Smooth muscle cell (in vitro differentiated cells): ENCODE results near the gene ERC1. TPM values are rescaled to one million over a fixed set of nuclear protein-coding genes. Genes with fewer than 3 reads are reported as not detected.
"Not testable (repeated sequence)": the region's sequence is repeated elsewhere in the genome, so short reads cannot be mapped to it uniquely, and the experiment has no call there.

Experiments
- DNase-seq: peaks from one replicate; lab custom pipeline; 2025; ENCODE audit not compliant: unreplicated experiment; lab: John Stamatoyannopoulos, UW
- H2AFZ ChIP-seq: fragments of 200-600 bp; sonication (generic); 2 replicates; pipeline ENCODE4 v1.6.0; 2016; ENCODE audit warnings: antibody characterized with exemption, low read depth, mild to moderate bottlenecking
- H3F3A ChIP-seq: fragments of 200-600 bp; sonication (generic); 2 replicates; pipeline ENCODE4 v1.6.0; 2017; ENCODE audit warnings: antibody characterized with exemption, low read depth
- H3K27ac ChIP-seq: fragments of 200-600 bp; sonication (generic); 2 replicates; pipeline ENCODE4 v1.5.1; 2016; ENCODE audit warnings: low read depth, mild to moderate bottlenecking
- H3K27me3 ChIP-seq: fragments of 200-600 bp; sonication (generic); 2 replicates; pipeline ENCODE4 v1.6.1; 2016; ENCODE audit warnings: low read depth, mild to moderate bottlenecking
- H3K36me3 ChIP-seq: fragments of 200-600 bp; sonication (generic); 2 replicates; pipeline ENCODE4 v1.5.1; 2016; ENCODE audit warnings: low read depth
- H3K4me1 ChIP-seq: fragments of 200-600 bp; sonication (generic); 2 replicates; pipeline ENCODE4 v1.5.1; 2016; ENCODE audit warnings: low read depth
- H3K4me2 ChIP-seq: fragments of 200-600 bp; sonication (generic); 2 replicates; pipeline ENCODE4 v1.6.0; 2016; ENCODE audit warnings: mild to moderate bottlenecking
- H3K4me3 ChIP-seq: fragments of 200-600 bp; sonication (generic); 2 replicates; pipeline ENCODE4 v1.5.1; 2016; ENCODE audit warnings: mild to moderate bottlenecking
- H3K79me2 ChIP-seq: fragments of 200-600 bp; sonication (generic); 2 replicates; pipeline ENCODE4 v1.6.0; 2016; ENCODE audit warnings: low read depth, mild to moderate bottlenecking
- H3K9ac ChIP-seq: fragments of 200-600 bp; sonication (generic); 2 replicates; pipeline ENCODE4 v1.6.0; 2016; ENCODE audit warnings: low read depth
- H3K9me3 ChIP-seq: fragments of 200-600 bp; sonication (generic); replicated peaks from 2 replicates; pipeline ENCODE4 v1.5.1; 2016; ENCODE audit warnings: low read depth
- H4K20me1 ChIP-seq: fragments of 200-600 bp; sonication (generic); 2 replicates; pipeline ENCODE4 v1.6.0; 2016; ENCODE audit warnings: low read depth
- CTCF ChIP-seq: fragments of 200-600 bp; sonication (generic); IDR thresholded peaks from 2 replicates; pipeline ENCODE4 v1.5.1; 2017; ENCODE audit warnings: borderline replicate concordance, mild to moderate bottlenecking, antibody characterized with exemption; ENCODE audit not compliant: insufficient read depth, poor library complexity, severe bottlenecking
- WGBS: methylation state at CpG from one replicate; pipeline ENCODE4 v1.1.7; 2016; ENCODE audit warnings: low lambda C conversion rate; 5-methylcytosine and 5-hydroxymethylcytosine counted together
- polyA plus RNA-seq: library from polyadenylated mRNA; unstranded; fragments of >200 nt; fragmentation: Nextera tagmentation; extraction: Ambion mirVana; gene quantifications from 2 replicates; pipeline ENCODE4 v1.2.1, GENCODE V29; 2016
- total RNA-seq: library from RNA; depleted of rRNA; stranded (reverse); fragments of >200 nt; gene quantifications from 2 replicates; pipeline ENCODE4 v1.2.3, GENCODE V29; 2014

ERC1 gene
- total and polyA plus RNA-seq, 2 experiments from 2014 or later = 13.8 to 17.6 TPM

GRCh38 chr12:997505-997904, 6.5 kb downstream of the ERC1 start:
- Histone ChIP-seq H3K4me2 (no peak overlapping the region), H3K36me3 (peaks cover 4% of the 10 kb centered on the region), H2AFZ (no peak overlapping the region), H3K4me1 (peaks cover 4% of the 10 kb centered on the region), H4K20me1 (peaks cover 90% of the 10 kb centered on the region), H3K27me3 (no peaks in the 10 kb centered on the region), H3K79me2 (peaks cover 90% of the 10 kb centered on the region), H3K27ac (no peak overlapping the region), H3K4me3 (no peak overlapping the region), H3F3A (no peaks in the 10 kb centered on the region), H3K9me3 (no peaks in the 10 kb centered on the region), H3K9ac (no peak overlapping the region)
- 100% methylated on average over 1 of the region's 1 CpG for WGBS
- DNase-seq = no peak
- no peak for TF ChIP-seq CTCF

GRCh38 chr12:998020-998874, 7.2 kb downstream of the ERC1 start:
- WGBS = 89% methylated on average over 6 of the region's 6 CpGs
- no peak overlapping the region for H3K4me2 ChIP-seq
- DNase-seq = no peak
- no peaks in the 10 kb centered on the region for H3F3A ChIP-seq
- no peaks in the 10 kb centered on the region for H3K27me3 ChIP-seq
- no peak for TF ChIP-seq CTCF
- no peak overlapping the region for H2AFZ ChIP-seq
- no peak overlapping the region for H3K4me3 ChIP-seq
- no peak overlapping the region for H3K9ac ChIP-seq
- no peak overlapping the region for H3K27ac ChIP-seq
- H3K36me3 ChIP-seq = peaks cover 4% of the 10 kb centered on the region
- peaks cover 3% of the 10 kb centered on the region for H3K4me1 ChIP-seq
- peaks cover 90% of the 10 kb centered on the region for H3K79me2 ChIP-seq
- no peaks in the 10 kb centered on the region for H3K9me3 ChIP-seq
- H4K20me1 ChIP-seq = peaks cover 96% of the 10 kb centered on the region

GRCh38 chr12:999736-1000135, 8.7 kb downstream of the ERC1 start:
- H3K4me2 ChIP-seq, DNase-seq, H3K4me3 ChIP-seq, H3K9ac ChIP-seq, H3K36me3 ChIP-seq, H2AFZ ChIP-seq, H3K27ac ChIP-seq, H3K27me3 ChIP-seq, H3K9me3 ChIP-seq, H3F3A ChIP-seq: not testable (repeated sequence)
- Histone ChIP-seq H3K4me1 (peaks cover 11% of the 10 kb centered on the region), H3K79me2 (peaks cover 89% of the 10 kb centered on the region), H4K20me1 (peaks cover 96% of the 10 kb centered on the region)
- WGBS = 98% methylated on average over 7 of the region's 7 CpGs

- Histone ChIP-seq H2AFZ (no peak overlapping the region), H3K4me3 (no peak overlapping the region), H3K27me3 (no peaks in the 10 kb centered on the region), H3K9me3 (no peaks in the 10 kb centered on the region), H3K36me3 (peaks cover 4% of the 10 kb centered on the region), H3K4me2 (no peak overlapping the region), H3K9ac (no peak overlapping the region), H3K4me1 (peaks cover 11% of the 10 kb centered on the region), H4K20me1 (peaks cover 95% of the 10 kb centered on the region), H3K27ac (no peak overlapping the region), H3F3A (no peaks in the 10 kb centered on the region), H3K79me2 (peaks cover 90% of the 10 kb centered on the region)
- 94% methylated on average over 3 of the region's 3 CpGs for WGBS
- no peak for DNase-seq
- no peak for TF ChIP-seq CTCF
Observed at GRCh38 chr12:1001507-1001906, 10.5 kb downstream of the ERC1 start.
